Upper lobe of left lung (tissue), 4 donors: Measurements from ENCODE around the gene ADGRE1.

ENCODE experiments used
- CTCF ChIP-seq, 6 experiments: fragments of 450-650 bp in 4 of 6; fragments of 200-600 bp in 2 of 6; sonication (generic) in 2 of 6; IDR thresholded peaks; one replicate each; pipeline ENCODE4 v1.5.1; 2016 to 2019; ENCODE audit warnings: antibody characterized with exemption in 6 of 6
- POLR2A ChIP-seq, 4 donors: fragments of 450-650 bp; IDR thresholded peaks; one replicate each; pipeline ENCODE4 v1.5.1; 2016 to 2017; ENCODE audit warnings: antibody characterized with exemption in 4 of 4, mild to moderate bottlenecking in 2 of 4

GRCh38 chr19:6862673-6863078 lies 24.7 kb upstream of the ADGRE1 start:
- TF ChIP-seq CTCF (IDR thresholded peaks at IDR 0.05) (peak; percentile 85 to 96 (median 92)), POLR2A (IDR thresholded peaks at IDR 0.05) (no peak)
